MCF 10A (cell line): ENCODE results near the gene INHBA. TPM values are rescaled to one million over a fixed set of nuclear protein-coding genes. Genes with fewer than 3 reads are reported as not detected.

ENCODE experiments used
- BruUV-seq: library from RNA; stranded (reverse); fragments of 400-500 nt; replicated peaks from 2 replicates; lab custom pipeline; 2021; lab: Mats Ljungman, UMichigan
- CTCF ChIA-PET: fragments of 300-600 bp; sonication (Branson Sonifier 250); formaldehyde crosslinking; extraction: SDS; loops from one replicate; lab custom pipeline; 2021; ENCODE audit warnings: antibody characterized with exemption, inconsistent platforms; lab: Yijun Ruan, JAX
- POLR2A ChIA-PET: fragments of 300-600, 350-650 bp; sonication (Branson Sonifier 250); formaldehyde crosslinking; extraction: SDS; loops from one replicate; lab custom pipeline; 2020; ENCODE audit warnings: antibody characterized with exemption, inconsistent platforms; lab: Yijun Ruan, JAX
- DNase-seq: peaks from one replicate; pipeline ENCODE4 v3.0.0-alpha.2; 2018; ENCODE audit not compliant: unreplicated experiment
- H3K27ac Mint-ChIP-seq: one replicate; pipeline ENCODE4 v1.8.0; 2022; ENCODE audit warnings: mild to moderate bottlenecking, low read depth, mixed read lengths; ENCODE audit not compliant: unreplicated experiment
- H3K27me3 Mint-ChIP-seq: one replicate; pipeline ENCODE4 v1.8.0; 2022; ENCODE audit warnings: mixed read lengths; ENCODE audit not compliant: insufficient read depth, unreplicated experiment
- H3K36me3 Mint-ChIP-seq: one replicate; pipeline ENCODE4 v1.8.0; 2022; ENCODE audit warnings: mild to moderate bottlenecking, moderate library complexity, mixed read lengths; ENCODE audit not compliant: insufficient read depth, unreplicated experiment
- H3K4me1 Mint-ChIP-seq: one replicate; pipeline ENCODE4 v1.8.0; 2022; ENCODE audit warnings: mixed read lengths; ENCODE audit not compliant: insufficient read depth, unreplicated experiment
- H3K4me3 Mint-ChIP-seq: one replicate; pipeline ENCODE4 v1.8.0; 2022; ENCODE audit warnings: mild to moderate bottlenecking, moderate library complexity, mixed read lengths; ENCODE audit not compliant: unreplicated experiment
- H3K9me3 Mint-ChIP-seq: one replicate; pipeline ENCODE4 v1.8.0; 2022; ENCODE audit warnings: mixed read lengths; ENCODE audit not compliant: unreplicated experiment
- intact Hi-C: fragments of 100-400 bp; cut with micrococcal nuclease; formaldehyde crosslinking; loops from 2 replicates; pipeline ENCODE4 v1.14.1; 2022
- total RNA-seq: library from RNA; stranded (reverse); gene quantifications from 2 replicates; pipeline ENCODE4 v1.2.3, GENCODE V29; 2022
- TF ChIP-seq, protein P1 (sequence below): fragments of 200-600 bp; IDR thresholded peaks from one replicate; pipeline ENCODE4 v1.8.0; 2022; ENCODE audit warnings: antibody characterized with exemption, mild to moderate bottlenecking; ENCODE audit not compliant: unreplicated experiment

INHBA gene
- total RNA-seq, 1 experiment from 2014 or later = 14.3 TPM

DNA sequence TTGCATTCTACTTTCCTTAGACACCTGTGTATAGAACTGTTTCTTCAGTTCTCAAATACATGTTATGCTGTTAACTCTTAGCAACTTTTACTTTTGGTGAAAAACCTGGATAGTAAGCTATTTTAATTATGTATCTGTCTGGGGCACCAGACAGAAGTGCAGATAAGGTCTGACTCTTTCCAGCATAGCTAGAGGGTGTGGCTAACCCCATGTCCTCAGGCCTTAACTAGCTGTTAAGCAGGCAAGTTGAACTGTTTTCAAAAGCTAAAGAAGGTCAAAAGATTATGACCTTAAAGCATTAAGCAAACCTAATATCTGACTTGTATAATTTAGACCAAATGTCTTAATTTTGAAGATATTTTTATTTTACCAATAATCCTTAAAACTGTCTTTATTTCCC lies 45.1 kb upstream of the INHBA start:
- no peaks in the 10 kb centered on the region for H3K4me1 Mint-ChIP-seq
- TF ChIP-seq, protein P1, sequence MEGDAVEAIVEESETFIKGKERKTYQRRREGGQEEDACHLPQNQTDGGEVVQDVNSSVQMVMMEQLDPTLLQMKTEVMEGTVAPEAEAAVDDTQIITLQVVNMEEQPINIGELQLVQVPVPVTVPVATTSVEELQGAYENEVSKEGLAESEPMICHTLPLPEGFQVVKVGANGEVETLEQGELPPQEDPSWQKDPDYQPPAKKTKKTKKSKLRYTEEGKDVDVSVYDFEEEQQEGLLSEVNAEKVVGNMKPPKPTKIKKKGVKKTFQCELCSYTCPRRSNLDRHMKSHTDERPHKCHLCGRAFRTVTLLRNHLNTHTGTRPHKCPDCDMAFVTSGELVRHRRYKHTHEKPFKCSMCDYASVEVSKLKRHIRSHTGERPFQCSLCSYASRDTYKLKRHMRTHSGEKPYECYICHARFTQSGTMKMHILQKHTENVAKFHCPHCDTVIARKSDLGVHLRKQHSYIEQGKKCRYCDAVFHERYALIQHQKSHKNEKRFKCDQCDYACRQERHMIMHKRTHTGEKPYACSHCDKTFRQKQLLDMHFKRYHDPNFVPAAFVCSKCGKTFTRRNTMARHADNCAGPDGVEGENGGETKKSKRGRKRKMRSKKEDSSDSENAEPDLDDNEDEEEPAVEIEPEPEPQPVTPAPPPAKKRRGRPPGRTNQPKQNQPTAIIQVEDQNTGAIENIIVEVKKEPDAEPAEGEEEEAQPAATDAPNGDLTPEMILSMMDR = no peak
- no peaks in the 10 kb centered on the region for H3K27me3 Mint-ChIP-seq
- POLR2A ChIA-PET = interaction anchor here (1.2 kb wide), 1 partner anchor 13 kb away, joined by 3 read pairs; no protein-coding TSS in a partner anchor
- H3K27ac Mint-ChIP-seq = no peak overlapping the region
- no peak for DNase-seq
- intact Hi-C loops = no loop called here
- BruUV-seq = no TSS peak
- H3K36me3 Mint-ChIP-seq = no peaks in the 10 kb centered on the region
- CTCF ChIA-PET = interaction anchor here (0.6 to 0.8 kb wide), 2 partner anchors 138 to 216 kb away, joined by 3 read pairs; no protein-coding TSS in a partner anchor
- no peak overlapping the region for H3K4me3 Mint-ChIP-seq
- peaks cover 7% of the 10 kb centered on the region for H3K9me3 Mint-ChIP-seq

DNA sequence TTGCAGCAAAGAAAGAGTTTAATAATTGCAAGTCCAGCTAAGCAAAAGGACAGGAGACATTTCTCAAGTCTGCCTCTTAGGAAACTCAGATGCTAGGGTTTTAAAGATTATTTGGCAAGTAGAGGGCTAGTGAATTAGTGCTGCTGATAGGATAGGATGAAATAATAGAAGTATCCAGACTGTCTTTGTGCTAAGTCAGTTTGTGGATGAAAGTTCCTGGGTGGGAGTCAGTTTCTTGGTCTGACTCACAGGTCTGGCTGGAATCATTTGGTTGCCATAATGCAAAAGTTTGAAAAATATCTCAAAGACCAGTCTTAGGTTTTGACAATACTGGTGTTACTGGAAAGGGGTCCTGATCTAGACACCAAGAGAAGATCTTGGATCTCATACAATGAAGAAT lies 42.6 kb upstream of the INHBA start:
- no TSS peak for BruUV-seq
- no peaks in the 10 kb centered on the region for H3K4me1 Mint-ChIP-seq
- H3K36me3 Mint-ChIP-seq = no peaks in the 10 kb centered on the region
- POLR2A ChIA-PET = no interaction called here
- H3K27ac Mint-ChIP-seq = no peak overlapping the region
- H3K9me3 Mint-ChIP-seq = peaks cover 7% of the 10 kb centered on the region
- TF ChIP-seq, protein P1 = no peak
- no peaks in the 10 kb centered on the region for H3K27me3 Mint-ChIP-seq
- no peak overlapping the region for H3K4me3 Mint-ChIP-seq
- DNase-seq = no peak
- intact Hi-C loops = no loop called here
- CTCF ChIA-PET = interaction anchor here (0.6 kb wide), 2 partner anchors 945 to 1698 kb away, joined by 3 to 5 read pairs; no protein-coding TSS in a partner anchor

DNA sequence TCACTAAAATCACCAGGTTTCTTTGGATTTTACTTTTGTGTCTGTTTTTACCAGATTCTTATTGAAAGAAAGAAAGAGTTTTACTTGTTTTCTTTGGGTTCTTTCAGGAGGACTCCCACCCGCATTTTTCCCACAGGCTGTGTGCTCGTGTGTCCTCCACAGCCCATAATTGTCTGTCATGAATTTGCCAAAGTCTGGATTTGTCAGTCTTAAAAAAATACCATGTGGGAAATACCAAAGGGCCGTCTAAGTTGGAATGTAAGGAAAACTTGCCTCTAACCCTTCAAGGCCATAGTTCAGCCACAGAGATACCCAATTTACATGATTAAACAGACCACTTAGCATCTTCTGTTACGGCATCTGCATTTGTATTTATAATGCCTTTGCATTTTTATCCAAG lies 41.3 kb upstream of the INHBA start:
- POLR2A ChIA-PET = no interaction called here

DNA sequence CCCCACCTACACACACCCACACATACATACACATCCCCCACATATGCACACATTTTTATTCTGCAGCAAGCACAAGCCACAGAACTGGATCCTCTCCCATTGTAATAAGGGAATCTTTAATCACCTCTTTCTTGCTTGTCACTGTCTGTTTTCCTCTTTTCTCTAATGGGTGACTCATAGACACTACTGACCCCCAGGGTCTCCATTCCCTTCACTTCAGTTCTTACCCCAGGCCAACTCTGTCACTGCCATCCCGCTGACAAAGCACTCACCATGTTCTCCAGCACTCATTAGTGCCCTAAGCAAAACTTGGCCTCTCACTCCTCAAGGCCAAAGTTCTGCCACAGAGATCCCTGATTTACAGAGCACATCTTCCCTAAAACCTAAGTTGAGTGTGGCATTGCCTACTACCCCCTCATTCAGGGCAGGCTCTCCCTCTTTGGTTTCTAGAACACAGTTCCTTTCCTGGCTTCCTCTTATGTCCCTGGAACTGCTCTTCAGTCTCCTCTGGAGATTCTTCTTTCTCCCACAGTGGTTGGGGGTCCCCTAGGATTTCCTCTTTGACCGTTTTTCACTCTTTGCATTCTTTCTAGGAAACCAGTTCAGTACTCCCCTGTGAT lies 39.6 kb upstream of the INHBA start:
- Mint-ChIP-seq H3K36me3 (no peaks in the 10 kb centered on the region), H3K27me3 (no peaks in the 10 kb centered on the region), H3K27ac (no peak overlapping the region), H3K4me3 (no peak overlapping the region), H3K4me1 (no peaks in the 10 kb centered on the region), H3K9me3 (peaks cover 7% of the 10 kb centered on the region)
- no peak for DNase-seq
- no TSS peak for BruUV-seq
- TF ChIP-seq, protein P1 = no peak
- ChIA-PET CTCF (no interaction called here), POLR2A (no interaction called here)
- intact Hi-C loops = no loop called here

More for the DNA sequence above, 41.3 kb upstream of the INHBA start:
- no TSS peak for BruUV-seq
- no peak overlapping the region for H3K4me3 Mint-ChIP-seq
- no peak for DNase-seq
- H3K36me3 Mint-ChIP-seq = no peaks in the 10 kb centered on the region
- CTCF ChIA-PET = interaction anchor here (1.1 kb wide), 1 partner anchor 11 kb away, joined by 3 read pairs; no protein-coding TSS in a partner anchor
- no peaks in the 10 kb centered on the region for H3K27me3 Mint-ChIP-seq
- no peak overlapping the region for H3K27ac Mint-ChIP-seq
- TF ChIP-seq, protein P1 = no peak
- intact Hi-C loops = no loop called here
- no peaks in the 10 kb centered on the region for H3K4me1 Mint-ChIP-seq
- H3K9me3 Mint-ChIP-seq = peaks cover 7% of the 10 kb centered on the region
